HepG2 (cell line): ENCODE measurements around the gene C9orf50. TPM values are rescaled to one million over a fixed set of nuclear protein-coding genes. Genes with fewer than 3 reads are reported as not detected.

Experiments used
- AHR ChIP-seq: IDR thresholded peaks from 2 replicates; pipeline ENCODE4 v1.6.1; 2018; ENCODE audit warnings: missing genetic modification reagents, missing compliant biosample characterization
- DDIT3 ChIP-seq: sonication (generic); formaldehyde crosslinking; IDR thresholded peaks from 2 replicates; pipeline ENCODE4 v1.4.0; 2020; ENCODE audit warnings: mild to moderate bottlenecking, missing genetic modification reagents
- DR1 ChIP-seq: sonication (generic); formaldehyde crosslinking; IDR thresholded peaks from 2 replicates; pipeline ENCODE4 v1.8.0; 2021; ENCODE audit warnings: mild to moderate bottlenecking, missing genetic modification reagents, inconsistent platforms
- IKZF4 ChIP-seq: sonication (generic); formaldehyde crosslinking; IDR thresholded peaks from 2 replicates; pipeline ENCODE4 v1.5.1; 2020; ENCODE audit warnings: borderline replicate concordance, mild to moderate bottlenecking, low read depth, missing genetic modification reagents; ENCODE audit errors: not compliant biosample characterization
- ISX ChIP-seq: sonication (generic); formaldehyde crosslinking; conservative IDR thresholded peaks from 2 replicates; pipeline ENCODE4 v1.5.0; 2020; ENCODE audit warnings: missing genetic modification reagents
- MAFK ChIP-seq, 2 experiments: IDR thresholded peaks in 1 of 2; conservative IDR thresholded peaks in 1 of 2; 2 replicates each; pipeline ENCODE4 v1.6.1; 2011; ENCODE audit warnings: improper control_type of control experiment in 2 of 2, low read length in 2 of 2
- POLR2A ChIP-seq, 2 experiments: IDR thresholded peaks; 2 replicates each; pipeline ENCODE4 v1.6.1; 2011; ENCODE audit warnings: low read depth in 2 of 2, low read length in 2 of 2, mild to moderate bottlenecking in 1 of 2, moderate library complexity in 1 of 2; ENCODE audit not compliant: insufficient read depth in 1 of 2
- REPIN1 ChIP-seq: sonication (generic); formaldehyde crosslinking; IDR thresholded peaks from 2 replicates; pipeline ENCODE4 v1.8.0; 2022; ENCODE audit warnings: missing genetic modification reagents, low read depth, mild to moderate bottlenecking, borderline replicate concordance
- ZC3H13 ChIP-seq: sonication (generic); formaldehyde crosslinking; IDR thresholded peaks from 2 replicates; pipeline ENCODE4 v1.8.1; 2023; ENCODE audit warnings: mild to moderate bottlenecking, missing genetic modification reagents, moderate library complexity
- ZNF17 ChIP-seq: sonication (generic); formaldehyde crosslinking; IDR thresholded peaks from 2 replicates; pipeline ENCODE4 v1.5.0; 2020; ENCODE audit warnings: mild to moderate bottlenecking, missing genetic modification reagents
- ZNF232 ChIP-seq: sonication (generic); formaldehyde crosslinking; IDR thresholded peaks from 2 replicates; pipeline ENCODE4 v1.4.0; 2020; ENCODE audit warnings: missing genetic modification reagents, borderline replicate concordance
- ZNF256 ChIP-seq: sonication (generic); formaldehyde crosslinking; conservative IDR thresholded peaks from 2 replicates; pipeline ENCODE4 v1.4.0; 2020; ENCODE audit warnings: missing genetic modification reagents
- ZNF501 ChIP-seq: sonication (generic); formaldehyde crosslinking; IDR thresholded peaks from 2 replicates; pipeline ENCODE4 v1.5.1; 2020; ENCODE audit warnings: mild to moderate bottlenecking, moderate library complexity, missing genetic modification reagents
- ZNF691 ChIP-seq: sonication (generic); formaldehyde crosslinking; IDR thresholded peaks from 2 replicates; pipeline ENCODE4 v1.4.0; 2020; ENCODE audit warnings: missing genetic modification reagents, low read depth, mild to moderate bottlenecking, borderline replicate concordance
- ZXDC ChIP-seq: sonication (generic); formaldehyde crosslinking; IDR thresholded peaks from 2 replicates; pipeline ENCODE4 v1.5.0; 2020; ENCODE audit warnings: mild to moderate bottlenecking, missing genetic modification reagents
- polyA plus RNA-seq, 8 experiments: library from polyadenylated mRNA; depleted of rRNA in 3 of 8; stranded (reverse) in 7 of 8; unstranded in 1 of 8; fragments of >200 nt; fragmentation: Illumina TruSeq in 4 of 8; extraction: Trizol in 4 of 8; gene quantifications; 2 replicates each; pipeline versions ENCODE4 v1.2.1 to v1.2.3, GENCODE V29; 2011 to 2016; ENCODE audit warnings: low read depth in 4 of 8, missing spikeins in 1 of 8, mixed read lengths in 1 of 8; ENCODE audit not compliant: insufficient read depth in 1 of 8
- total RNA-seq, 5 experiments: library from RNA; depleted of rRNA; stranded (reverse); fragments of >200 nt; fragmentation: Illumina TruSeq; extraction: Trizol; gene quantifications; 2 replicates each; pipeline ENCODE4 v1.2.3, GENCODE V29; 2016; ENCODE audit warnings: low read depth in 1 of 5
- TF ChIP-seq, protein P1 (sequence below): sonication (generic); formaldehyde crosslinking; IDR thresholded peaks from one replicate; pipeline ENCODE4 v1.5.1; 2020; ENCODE audit warnings: mild to moderate bottlenecking, missing genetic modification reagents; ENCODE audit errors: not compliant biosample characterization
- TF ChIP-seq, protein P2 (sequence below): sonication (generic); formaldehyde crosslinking; IDR thresholded peaks from 2 replicates; pipeline ENCODE4 v1.5.0; 2020; ENCODE audit warnings: mild to moderate bottlenecking, low read depth, missing genetic modification reagents, borderline replicate concordance

The C9orf50 gene
- total and polyA plus RNA-seq, 2 of the 13 experiments (the other 11 are each of a cell fraction or from before 2014, with no cell fraction given): not detected

GRCh38 chr9:129626079-129626624, 5.3 kb upstream of the C9orf50 start, which contains the start of gene NTMT1 (continued):
- TF ChIP-seq, protein P1, sequence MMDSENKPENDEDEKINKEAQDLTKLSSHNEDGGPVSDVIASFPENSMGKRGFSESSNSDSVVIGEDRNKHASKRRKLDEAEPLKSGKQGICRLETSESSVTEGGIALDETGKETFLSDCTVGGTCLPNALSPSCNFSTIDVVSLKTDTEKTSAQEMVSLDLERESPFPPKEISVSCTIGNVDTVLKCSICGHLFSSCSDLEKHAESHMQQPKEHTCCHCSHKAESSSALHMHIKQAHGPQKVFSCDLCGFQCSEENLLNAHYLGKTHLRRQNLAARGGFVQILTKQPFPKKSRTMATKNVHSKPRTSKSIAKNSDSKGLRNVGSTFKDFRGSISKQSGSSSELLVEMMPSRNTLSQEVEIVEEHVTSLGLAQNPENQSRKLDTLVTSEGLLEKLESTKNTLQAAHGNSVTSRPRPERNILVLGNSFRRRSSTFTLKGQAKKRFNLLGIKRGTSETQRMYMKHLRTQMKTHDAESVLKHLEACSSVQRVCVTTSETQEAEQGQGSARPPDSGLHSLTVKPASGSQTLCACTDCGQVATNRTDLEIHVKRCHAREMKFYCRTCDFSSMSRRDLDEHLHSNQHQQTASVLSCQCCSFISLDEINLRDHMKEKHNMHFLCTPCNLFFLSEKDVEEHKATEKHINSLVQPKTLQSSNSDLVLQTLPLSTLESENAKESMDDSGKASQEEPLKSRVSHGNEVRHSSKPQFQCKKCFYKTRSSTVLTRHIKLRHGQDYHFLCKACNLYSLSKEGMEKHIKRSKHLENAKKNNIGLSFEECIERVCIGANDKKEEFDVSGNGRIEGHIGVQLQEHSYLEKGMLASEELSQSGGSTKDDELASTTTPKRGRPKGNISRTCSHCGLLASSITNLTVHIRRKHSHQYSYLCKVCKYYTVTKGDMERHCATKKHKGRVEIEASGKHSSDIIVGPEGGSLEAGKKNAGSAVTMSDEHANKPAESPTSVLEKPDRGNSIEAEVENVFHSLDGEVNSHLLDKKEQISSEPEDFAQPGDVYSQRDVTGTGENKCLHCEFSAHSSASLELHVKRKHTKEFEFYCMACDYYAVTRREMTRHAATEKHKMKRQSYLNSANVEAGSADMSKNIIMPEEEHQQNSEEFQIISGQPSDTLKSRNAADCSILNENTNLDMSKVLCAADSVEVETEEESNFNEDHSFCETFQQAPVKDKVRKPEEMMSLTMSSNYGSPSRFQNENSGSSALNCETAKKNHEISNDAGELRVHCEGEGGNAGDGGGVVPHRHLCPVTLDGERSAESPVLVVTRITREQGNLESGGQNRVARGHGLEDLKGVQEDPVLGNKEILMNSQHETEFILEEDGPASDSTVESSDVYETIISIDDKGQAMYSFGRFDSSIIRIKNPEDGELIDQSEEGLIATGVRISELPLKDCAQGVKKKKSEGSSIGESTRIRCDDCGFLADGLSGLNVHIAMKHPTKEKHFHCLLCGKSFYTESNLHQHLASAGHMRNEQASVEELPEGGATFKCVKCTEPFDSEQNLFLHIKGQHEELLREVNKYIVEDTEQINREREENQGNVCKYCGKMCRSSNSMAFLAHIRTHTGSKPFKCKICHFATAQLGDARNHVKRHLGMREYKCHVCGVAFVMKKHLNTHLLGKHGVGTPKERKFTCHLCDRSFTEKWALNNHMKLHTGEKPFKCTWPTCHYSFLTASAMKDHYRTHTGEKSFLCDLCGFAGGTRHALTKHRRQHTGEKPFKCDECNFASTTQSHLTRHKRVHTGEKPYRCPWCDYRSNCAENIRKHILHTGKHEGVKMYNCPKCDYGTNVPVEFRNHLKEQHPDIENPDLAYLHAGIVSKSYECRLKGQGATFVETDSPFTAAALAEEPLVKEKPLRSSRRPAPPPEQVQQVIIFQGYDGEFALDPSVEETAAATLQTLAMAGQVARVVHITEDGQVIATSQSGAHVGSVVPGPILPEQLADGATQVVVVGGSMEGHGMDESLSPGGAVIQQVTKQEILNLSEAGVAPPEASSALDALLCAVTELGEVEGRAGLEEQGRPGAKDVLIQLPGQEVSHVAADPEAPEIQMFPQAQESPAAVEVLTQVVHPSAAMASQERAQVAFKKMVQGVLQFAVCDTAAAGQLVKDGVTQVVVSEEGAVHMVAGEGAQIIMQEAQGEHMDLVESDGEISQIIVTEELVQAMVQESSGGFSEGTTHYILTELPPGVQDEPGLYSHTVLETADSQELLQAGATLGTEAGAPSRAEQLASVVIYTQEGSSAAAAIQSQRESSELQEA (CRISPR knock-in tag): no peak
- TF ChIP-seq ZNF232 (CRISPR knock-in tag) (peak; percentile 88), IKZF4 (CRISPR knock-in tag) (peak; percentile 41), POLR2A (IDR thresholded peaks at IDR 0.05; ENCODE audit: insufficient read depth in 1 of 2, low read depth in 2 of 2, low read length in 2 of 2) (peak; percentile 82 to 95), ZC3H13 (CRISPR knock-in tag) (no peak), DR1 (CRISPR knock-in tag) (peak; percentile 74), MAFK (conservative IDR thresholded peaks at IDR 0.05 in 1 of 2, IDR thresholded peaks at IDR 0.05 in 1 of 2; ENCODE audit: low read length in 2 of 2) (no peak), DDIT3 (no peak), ZXDC (CRISPR knock-in tag) (no peak), ZNF256 (CRISPR knock-in tag) (peak; percentile 76; the same call in 1 of the 2 replicates), ISX (CRISPR knock-in tag) (no peak), ZNF691 (CRISPR knock-in tag) (peak; percentile 47; the same call in 1 of the 2 replicates), REPIN1 (CRISPR knock-in tag) (peak; percentile 52; the same call in 1 of the 2 replicates), AHR (CRISPR knock-in tag) (no peak), ZNF17 (CRISPR knock-in tag) (no peak), ZNF501 (CRISPR knock-in tag) (peak; percentile 72)
- TF ChIP-seq, protein P2, sequence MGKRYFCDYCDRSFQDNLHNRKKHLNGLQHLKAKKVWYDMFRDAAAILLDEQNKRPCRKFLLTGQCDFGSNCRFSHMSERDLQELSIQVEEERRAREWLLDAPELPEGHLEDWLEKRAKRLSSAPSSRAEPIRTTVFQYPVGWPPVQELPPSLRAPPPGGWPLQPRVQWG (CRISPR knock-in tag): no peak
